ENCODE data around the gene ERH. TPM values are rescaled to one million over a fixed set of nuclear protein-coding genes. Genes with fewer than 3 reads are reported as not detected.

The ERH gene
- total RNA-seq, 2 experiments from 2014 or later: 435 to 498 TPM

GRCh38 chr14:69334576-69334975 is 63.5 kb downstream of the ERH start:
- H2AFZ ChIP-seq (ENCODE audit: low read length): no peak overlapping the region
- no TSS peak for BruUV-seq (replicated peaks)
- H3K9me3 ChIP-seq (ENCODE audit: low read length): no peaks in the 10 kb centered on the region
- H4K20me1 ChIP-seq (ENCODE audit: insufficient read depth, low read length): no peaks in the 10 kb centered on the region
- POLR2A ChIA-PET: interaction anchor here (0.5 kb wide), 1 partner anchor 652 kb away, joined by 6 read pairs; no protein-coding TSS in a partner anchor
- H3K4me2 ChIP-seq (ENCODE audit: low read length): no peak overlapping the region
- DNase-seq (ENCODE audit: low spot score): no peak
- H3K4me3 ChIP-seq (ENCODE audit: low read depth, low read length, poor library complexity, severe bottlenecking): no peak overlapping the region
- H3K9me2 ChIP-seq (ENCODE audit: insufficient read depth, low read length): no peaks in the 10 kb centered on the region
- CTCF ChIA-PET (ENCODE audit: unreplicated experiment): no interaction called here
- no peaks in the 10 kb centered on the region for H3K36me3 ChIP-seq (ENCODE audit: insufficient read depth, low read length)
- no peaks in the 10 kb centered on the region for H3K79me2 ChIP-seq (ENCODE audit: insufficient read depth, low read depth, low read length)
- TF ChIP-seq CTCF (conservative IDR thresholded peaks at IDR 0.05; ENCODE audit: low read length) (no peak), EZH2phosphoT487 (IDR thresholded peaks at IDR 0.05; ENCODE audit: borderline replicate concordance, low read depth, low read length) (no peak)
- intact Hi-C loops (cut with micrococcal nuclease; ENCODE audit: unreplicated experiment): no loop called here
- H3K27ac ChIP-seq (ENCODE audit: low read depth, low read length, poor library complexity, severe bottlenecking): no peak overlapping the region
- peaks cover 12% of the 10 kb centered on the region for H3K4me1 ChIP-seq (ENCODE audit: insufficient read depth, low read length, poor library complexity, severe bottlenecking)

- Histone ChIP-seq H3K79me2 (ENCODE audit: insufficient read depth, low read depth, low read length) (no peaks in the 10 kb centered on the region), H3K27ac (ENCODE audit: low read depth, low read length, poor library complexity, severe bottlenecking) (no peak overlapping the region), H3K9me3 (ENCODE audit: low read length) (no peaks in the 10 kb centered on the region), H2AFZ (ENCODE audit: low read length) (no peak overlapping the region), H3K4me1 (ENCODE audit: insufficient read depth, low read length, poor library complexity, severe bottlenecking) (peaks cover 12% of the 10 kb centered on the region), H3K36me3 (ENCODE audit: insufficient read depth, low read length) (no peaks in the 10 kb centered on the region), H3K4me3 (ENCODE audit: low read depth, low read length, poor library complexity, severe bottlenecking) (no peak overlapping the region), H4K20me1 (ENCODE audit: insufficient read depth, low read length) (no peaks in the 10 kb centered on the region), H3K4me2 (ENCODE audit: low read length) (no peak overlapping the region), H3K9me2 (ENCODE audit: insufficient read depth, low read length) (no peaks in the 10 kb centered on the region)
- BruUV-seq (replicated peaks): no TSS peak
- DNase-seq (ENCODE audit: low spot score): no peak
- ChIA-PET CTCF (ENCODE audit: unreplicated experiment) (no interaction called here), POLR2A (interaction anchor here (0.6 kb wide), 1 partner anchor 30 kb away, joined by 3 read pairs; no protein-coding TSS in a partner anchor)
- intact Hi-C loops (cut with micrococcal nuclease; ENCODE audit: unreplicated experiment): no loop called here
- no peak for TF ChIP-seq EZH2phosphoT487 (IDR thresholded peaks at IDR 0.05; ENCODE audit: borderline replicate concordance, low read depth, low read length)
- TF ChIP-seq CTCF (conservative IDR thresholded peaks at IDR 0.05; ENCODE audit: low read length): no peak
These were observed 64.2 kb downstream of the ERH start for GRCh38 chr14:69333791-69334337.

GRCh38 chr14:69332782-69333395 is 65.2 kb downstream of the ERH start:
- DNase-seq (ENCODE audit: low spot score): no peak
- no TSS peak for BruUV-seq (replicated peaks)
- ChIA-PET POLR2A (interaction anchor here (0.6 to 0.9 kb wide), 5 partner anchors 29 to 820 kb away, joined by 3 to 5 read pairs (median 3); no protein-coding TSS in a partner anchor), CTCF (ENCODE audit: unreplicated experiment) (no interaction called here)
- Histone ChIP-seq H3K4me1 (ENCODE audit: insufficient read depth, low read length, poor library complexity, severe bottlenecking) (peaks cover 12% of the 10 kb centered on the region), H3K9me2 (ENCODE audit: insufficient read depth, low read length) (no peaks in the 10 kb centered on the region), H3K4me2 (ENCODE audit: low read length) (no peak overlapping the region), H3K79me2 (ENCODE audit: insufficient read depth, low read depth, low read length) (no peaks in the 10 kb centered on the region), H3K27ac (ENCODE audit: low read depth, low read length, poor library complexity, severe bottlenecking) (no peak overlapping the region), H3K36me3 (ENCODE audit: insufficient read depth, low read length) (no peaks in the 10 kb centered on the region), H2AFZ (ENCODE audit: low read length) (no peak overlapping the region), H3K4me3 (ENCODE audit: low read depth, low read length, poor library complexity, severe bottlenecking) (no peak overlapping the region), H4K20me1 (ENCODE audit: insufficient read depth, low read length) (no peaks in the 10 kb centered on the region), H3K9me3 (ENCODE audit: low read length) (no peaks in the 10 kb centered on the region)
- TF ChIP-seq CTCF (conservative IDR thresholded peaks at IDR 0.05; ENCODE audit: low read length): no peak
- TF ChIP-seq EZH2phosphoT487 (IDR thresholded peaks at IDR 0.05; ENCODE audit: borderline replicate concordance, low read depth, low read length): no peak
- intact Hi-C loops (cut with micrococcal nuclease; ENCODE audit: unreplicated experiment): no loop called here

All from OCI-LY7 (cell line).